HG03457 (cell line): Measurements from ENCODE around the gene HIBCH.
A peak's percentile ranks its signal among the peaks of the same experiment; 100 is the strongest.

ENCODE experiments used
- ATAC-seq: cut with Tn5 transposase; IDR thresholded peaks from one replicate; pipeline ENCODE4 v1.9.1; 2021; ENCODE audit warnings: moderate number of reproducible peaks; ENCODE audit not compliant: unreplicated experiment

HIBCH gene

DNA sequence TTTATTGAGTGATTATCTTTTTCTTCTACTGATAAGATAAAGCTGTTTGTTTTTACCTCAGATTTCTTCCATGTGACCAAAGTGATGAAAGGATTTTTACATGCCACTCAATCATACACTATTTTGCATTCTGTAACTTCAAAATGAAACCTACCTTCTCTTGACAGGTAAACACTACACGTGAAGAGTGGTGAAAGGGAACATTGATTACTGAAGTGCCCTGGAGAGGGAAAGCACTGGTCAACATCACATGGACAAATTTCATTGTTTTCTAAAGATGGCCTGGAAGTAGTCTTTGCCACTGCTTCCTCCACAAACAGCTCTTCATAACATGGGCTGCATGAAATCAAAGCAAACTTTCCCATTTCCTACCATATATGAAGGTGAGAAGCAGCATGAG, 120.1 kb downstream of the HIBCH start:
- no peak for ATAC-seq

DNA sequence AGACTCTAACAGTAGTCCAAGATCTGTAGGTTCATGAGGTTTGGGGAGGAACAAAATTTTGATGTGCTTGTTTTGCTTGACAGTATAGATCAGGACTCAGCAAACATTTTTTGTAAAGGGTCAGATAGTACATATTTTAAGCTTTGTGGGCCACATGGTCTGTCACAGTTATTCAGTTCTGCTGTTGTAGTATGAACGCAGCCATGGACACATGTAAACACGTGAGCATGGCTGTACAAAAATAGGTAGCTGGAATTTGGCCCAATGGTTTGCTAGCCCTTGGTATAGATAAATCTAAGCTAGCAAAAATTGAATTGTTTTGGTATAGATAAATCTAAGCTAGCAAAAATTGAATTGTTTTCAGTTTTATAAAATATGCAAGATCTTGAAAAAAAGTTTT, 120.5 kb downstream of the HIBCH start:
- no peak for ATAC-seq

DNA sequence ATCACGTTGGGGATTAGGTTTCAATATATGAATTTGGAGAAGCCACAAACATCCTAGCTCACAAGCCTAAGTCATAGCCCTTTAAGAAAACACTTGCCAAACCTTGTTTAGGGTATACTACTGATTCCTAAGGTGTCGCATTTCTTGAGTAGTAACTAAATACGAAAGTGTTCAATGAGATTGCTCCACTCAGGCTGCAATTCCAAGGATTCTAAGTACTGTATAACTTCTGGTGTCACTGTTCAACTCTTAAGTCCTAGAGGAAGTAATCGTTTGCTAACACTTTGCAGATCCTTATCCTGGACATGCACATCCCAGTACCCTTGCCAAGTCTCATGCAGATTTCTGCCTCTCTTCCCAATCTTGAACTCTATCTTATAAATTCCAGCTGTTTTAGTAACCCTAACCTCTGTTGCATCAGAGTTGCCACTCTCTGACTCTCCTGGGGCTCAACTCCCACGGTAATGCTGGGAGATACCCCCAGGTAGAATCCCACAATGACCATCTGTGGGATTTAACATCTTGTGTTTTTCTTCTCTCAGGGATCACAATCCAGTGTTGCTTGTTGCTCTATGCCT, 122.4 kb downstream of the HIBCH start:
- ATAC-seq: no peak

- no peak for ATAC-seq
Measured at GRCh38 chr2:190190507-190191162, 129.0 kb downstream of the HIBCH start.

- ATAC-seq: no peak
Measured at GRCh38 chr2:190188289-190188688, 131.3 kb downstream of the HIBCH start.

DNA sequence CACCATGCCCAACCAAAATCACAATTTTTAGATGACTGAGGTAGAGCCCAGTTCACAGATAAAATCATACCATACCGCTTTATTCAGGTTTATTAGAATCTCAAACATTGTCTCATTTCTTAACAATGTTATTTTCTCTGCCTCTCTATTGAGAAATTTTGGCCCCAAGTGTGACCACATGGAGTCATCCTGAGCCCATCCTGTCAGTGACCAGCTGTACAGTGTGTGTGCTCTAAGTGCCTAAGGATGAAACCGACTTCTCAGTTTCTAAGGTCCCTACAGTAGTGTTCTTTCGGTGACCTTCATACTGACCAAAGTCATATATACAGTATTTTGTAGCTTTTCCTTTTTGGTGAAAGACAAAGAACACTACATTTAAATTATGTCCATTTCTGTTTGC, 133.4 kb downstream of the HIBCH start:
- no peak for ATAC-seq

- ATAC-seq: no peak
Measured at GRCh38 chr2:190185380-190185779, 134.2 kb downstream of the HIBCH start.

DNA sequence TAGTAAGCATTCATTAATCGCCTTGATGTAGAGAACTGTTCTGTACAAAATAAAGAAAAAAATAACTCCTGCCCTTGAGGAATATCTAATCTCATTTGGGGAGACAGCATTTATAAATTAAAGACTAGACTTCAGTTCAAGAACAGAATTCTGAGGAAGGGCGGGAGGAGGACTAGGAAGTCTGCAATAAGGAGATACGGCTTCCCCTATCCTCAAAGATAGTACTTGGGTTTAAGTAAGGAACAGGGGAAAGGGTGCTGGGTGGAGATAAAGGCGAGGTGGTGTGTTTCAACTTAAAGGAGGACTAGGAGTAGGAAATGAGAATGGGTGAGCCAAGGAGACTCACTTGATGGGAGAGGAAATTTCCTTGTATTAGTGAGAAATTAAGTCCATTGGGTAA, 135.2 kb downstream of the HIBCH start:
- ATAC-seq: no peak

- no peak for ATAC-seq
Measured at GRCh38 chr2:190183539-190183938, 136.1 kb downstream of the HIBCH start.

- no peak for ATAC-seq
Measured at GRCh38 chr2:190182071-190182524, 137.5 kb downstream of the HIBCH start.

DNA sequence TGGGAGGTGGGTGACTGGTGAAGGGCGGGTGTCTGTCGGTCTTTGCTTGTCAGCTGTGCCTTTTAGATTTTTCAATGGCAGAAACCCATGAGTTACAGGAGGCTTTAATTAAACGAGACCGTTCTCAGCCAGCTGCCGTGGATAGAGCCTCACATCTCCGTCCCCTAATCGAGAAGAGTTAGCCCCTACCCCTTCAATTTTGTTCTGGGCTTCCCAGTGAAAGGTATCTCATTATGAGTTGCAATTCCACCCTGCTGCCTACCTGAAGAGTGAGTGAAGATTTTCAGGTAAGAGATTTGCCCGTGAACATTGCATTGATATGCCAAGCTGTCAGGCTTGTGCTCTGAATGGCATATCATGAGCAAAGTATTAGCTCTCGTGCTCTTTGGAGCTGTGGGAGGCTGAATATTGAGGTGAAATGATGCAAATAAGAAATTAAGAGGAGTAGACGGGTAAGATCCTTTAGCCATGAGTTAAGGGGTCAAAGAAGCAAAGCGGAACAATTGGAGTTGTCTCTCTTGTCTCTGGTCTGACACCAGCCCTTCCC, 138.4 kb downstream of the HIBCH start:
- no peak for ATAC-seq

DNA sequence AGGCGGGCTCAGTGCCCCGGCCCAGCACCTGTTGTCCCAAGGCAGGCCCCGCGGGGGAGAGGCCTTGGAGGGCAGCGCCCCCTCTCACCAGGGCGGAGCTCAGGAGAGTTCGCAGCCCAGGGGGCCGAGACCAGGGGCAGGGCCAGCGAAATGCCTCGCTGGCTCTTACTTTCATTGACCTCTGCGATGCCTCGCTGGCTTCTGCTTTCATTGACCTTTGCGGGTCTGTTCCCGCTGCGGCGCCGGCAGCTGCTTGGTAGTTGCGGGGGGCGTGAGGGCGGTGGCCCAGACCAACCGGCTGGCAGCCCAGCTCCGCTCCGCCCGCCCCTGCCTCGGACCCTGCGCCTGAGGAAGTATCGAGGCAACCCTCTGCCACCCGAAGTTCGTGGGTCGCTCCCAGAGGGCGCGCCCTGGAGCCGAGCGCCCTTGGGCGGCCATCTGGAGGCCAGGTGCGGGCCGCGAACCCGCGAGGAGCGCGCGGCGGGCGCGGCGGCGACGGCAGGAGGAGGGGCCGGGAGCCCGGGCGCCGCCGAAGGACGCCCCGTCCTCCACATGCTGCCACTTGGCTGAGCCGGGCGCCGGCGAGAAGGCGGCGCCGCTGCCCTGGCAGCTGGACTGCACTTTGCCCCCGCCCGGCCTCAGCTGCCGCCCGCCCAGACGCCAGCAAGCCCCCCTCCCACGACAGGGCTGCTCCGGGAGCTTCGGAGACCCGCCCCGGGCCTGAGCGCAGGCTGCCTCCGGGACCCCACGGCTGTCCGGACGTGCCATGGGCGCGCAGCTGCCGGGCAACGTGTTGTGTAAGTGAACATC, 139.1 kb downstream of the HIBCH start:
- peak; percentile 72 for ATAC-seq

GRCh38 chr2:190179754-190180312, 139.8 kb downstream of the HIBCH start:
- ATAC-seq: no peak

- ATAC-seq: no peak
Measured at GRCh38 chr2:190178066-190178722, 141.4 kb downstream of the HIBCH start.

- ATAC-seq: no peak
Measured at GRCh38 chr2:190177249-190178040, 142.2 kb downstream of the HIBCH start.

GRCh38 chr2:190173392-190173791, 146.2 kb downstream of the HIBCH start:
- no peak for ATAC-seq

- ATAC-seq: no peak
Measured at GRCh38 chr2:190170673-190171072, 149.0 kb downstream of the HIBCH start.

DNA sequence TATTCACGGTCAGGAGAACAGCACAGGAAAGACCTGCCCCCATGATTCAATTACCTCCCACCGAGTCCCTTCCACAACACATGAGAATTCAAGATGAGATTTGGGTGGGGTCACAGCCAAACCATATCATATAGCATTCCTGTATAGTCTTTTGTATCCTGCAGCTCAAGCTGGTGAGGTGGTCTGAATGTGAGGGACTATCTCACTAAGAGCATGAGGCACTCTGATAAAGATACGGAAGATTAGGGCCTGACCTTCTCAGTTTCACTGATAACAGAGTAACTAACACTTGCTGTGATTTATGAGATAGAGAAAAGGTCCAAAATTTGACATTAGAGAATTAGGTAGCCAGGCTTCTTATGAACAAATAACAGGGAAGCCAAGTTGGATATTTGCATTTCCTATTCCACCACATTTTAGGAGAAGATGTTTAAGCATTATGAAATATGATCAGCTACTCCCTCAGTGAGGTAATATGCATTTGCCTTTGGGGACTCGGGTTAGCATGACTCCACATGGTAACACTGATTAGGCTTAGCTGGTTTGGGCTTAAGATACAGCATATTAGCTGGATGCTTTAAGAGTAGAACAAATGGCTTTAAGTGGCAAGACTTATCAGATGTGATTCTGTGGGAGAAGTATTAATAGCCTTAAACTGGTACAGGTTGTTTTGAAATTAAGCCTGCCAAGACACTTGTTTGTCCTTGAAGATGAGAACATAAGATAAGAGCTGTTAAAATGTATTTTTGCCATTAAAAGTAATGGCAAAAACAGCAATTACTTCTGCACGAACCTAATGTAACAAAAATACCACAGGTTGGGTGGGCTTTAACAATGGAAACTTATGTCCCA, 150.2 kb downstream of the HIBCH start:
- no peak for ATAC-seq

DNA sequence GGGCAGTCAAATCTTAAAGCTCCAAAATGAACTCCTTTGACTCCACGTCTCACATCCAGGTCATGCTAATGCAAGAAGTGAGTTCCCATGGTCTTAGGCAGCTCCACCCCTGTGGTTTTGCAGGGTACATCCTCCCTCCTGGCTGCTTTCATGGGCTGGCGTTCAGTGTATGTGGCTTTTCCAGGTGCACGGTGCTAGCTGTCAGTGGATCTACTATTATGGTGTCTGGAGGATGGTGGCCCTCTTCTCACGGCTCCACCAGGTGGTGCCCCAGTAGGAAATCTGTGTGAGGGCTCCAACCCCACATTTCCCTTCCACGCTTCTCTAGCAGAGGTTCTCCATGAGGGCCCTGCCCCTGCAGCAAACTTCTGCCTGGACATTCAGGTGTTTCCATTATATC, 151.9 kb downstream of the HIBCH start:
- ATAC-seq: no peak
